ENCODE data around the gene NUDT19. TPM values are rescaled to one million over a fixed set of nuclear protein-coding genes. Genes with fewer than 3 reads are reported as not detected.
"Not testable (repeated sequence)": the region's sequence is repeated elsewhere in the genome, so short reads cannot be mapped to it uniquely, and the experiment has no call there.

NUDT19 gene
- 6.3 TPM for total RNA-seq

DNA sequence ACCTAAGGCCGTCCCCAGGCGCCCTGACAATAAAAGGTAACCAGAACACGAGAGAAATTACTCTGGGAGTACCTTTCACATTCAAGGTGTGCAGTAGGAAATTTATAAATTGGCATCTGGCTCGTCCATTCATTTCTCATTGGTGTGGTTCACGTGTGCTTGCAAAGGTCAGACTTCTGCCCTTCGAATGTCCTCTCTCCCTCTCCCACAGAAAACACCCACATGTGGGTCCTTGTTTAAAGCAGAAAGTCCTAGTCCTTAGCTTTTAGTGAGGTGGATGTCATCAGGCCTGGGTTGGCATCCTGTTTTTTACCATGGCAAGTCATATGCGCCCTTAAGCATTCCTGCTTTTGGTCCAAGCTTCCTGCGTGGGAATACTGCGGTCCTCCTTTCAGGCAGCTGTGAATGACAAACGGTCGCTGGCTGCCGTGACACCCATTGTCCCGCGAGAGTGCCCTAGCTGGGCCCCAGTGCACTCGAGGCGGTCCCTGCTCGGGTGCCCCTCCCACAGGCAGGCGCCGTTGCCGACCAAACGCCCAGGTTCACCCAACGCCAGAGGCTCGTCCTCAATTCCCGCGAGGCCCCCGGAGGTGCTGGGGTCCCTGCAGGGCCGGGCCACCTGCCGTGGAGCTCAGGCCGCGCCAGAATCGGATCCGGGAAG lies at the start of gene NUDT19:
TSS of gene NUDT19 (plus strand) at position 531 of the 661 bp plus-strand sequence. CDS start 140 bp downstream, outside the sequence.
- H3K36me3 ChIP-seq (ENCODE audit: control insufficient read depth in 3 of 3, insufficient read depth in 3 of 3, low read length in 3 of 3) = no peaks in the 10 kb centered on the region
- H3K27ac ChIP-seq (ENCODE audit: low read depth, low read length) = peak within 1 kb of the TSS; percentile 66
- H3K9me3 ChIP-seq (ENCODE audit: control insufficient read depth in 3 of 3, low read length in 3 of 3) = no peaks in the 10 kb centered on the region
- H3K27me3 ChIP-seq (ENCODE audit: control insufficient read depth in 3 of 3, insufficient read depth in 3 of 3, low read length in 3 of 3) = no peaks in the 10 kb centered on the region
- H3K4me1 ChIP-seq (ENCODE audit: control insufficient read depth in 3 of 3, insufficient read depth in 3 of 3, low read length in 3 of 3) = peaks cover 28 to 39% (median 38%) of the 10 kb centered on the region in 3 donors
- peak within 1 kb of the TSS; percentile 86 to 91 (median 89) for H3K4me3 ChIP-seq (ENCODE audit: low read length in 3 of 3)
- peak within 1 kb of the TSS; percentile 86 to 91 (median 90) for H3K9ac ChIP-seq (ENCODE audit: low read depth in 1 of 3, low read length in 3 of 3)

- H3K36me3 ChIP-seq (ENCODE audit: control insufficient read depth in 3 of 3, insufficient read depth in 3 of 3, low read length in 3 of 3) = peaks cover 53 to 77% (median 66%) of the 10 kb centered on the region in 3 donors
- no peak overlapping the region for H3K4me3 ChIP-seq (ENCODE audit: low read length in 3 of 3)
- no peaks in the 10 kb centered on the region for H3K27me3 ChIP-seq (ENCODE audit: control insufficient read depth in 3 of 3, insufficient read depth in 3 of 3, low read length in 3 of 3)
- no peaks in the 10 kb centered on the region for H3K9me3 ChIP-seq (ENCODE audit: control insufficient read depth in 3 of 3, low read length in 3 of 3)
- no peak overlapping the region for H3K9ac ChIP-seq (ENCODE audit: low read depth in 1 of 3, low read length in 3 of 3)
- no peak overlapping the region for H3K27ac ChIP-seq (ENCODE audit: low read depth, low read length)
- no peaks in the 10 kb centered on the region for H3K4me1 ChIP-seq (ENCODE audit: control insufficient read depth in 3 of 3, insufficient read depth in 3 of 3, low read length in 3 of 3)
Observed at GRCh38 chr19:32642771-32643170, 48.9 kb upstream of the NUDT19 start.

- peaks cover 11% of the 10 kb centered on the region in 3 donors for H3K4me1 ChIP-seq (ENCODE audit: control insufficient read depth in 3 of 3, insufficient read depth in 3 of 3, low read length in 3 of 3)
- H3K36me3 ChIP-seq (ENCODE audit: control insufficient read depth in 3 of 3, insufficient read depth in 3 of 3, low read length in 3 of 3) = peaks cover 32 to 52% (median 46%) of the 10 kb centered on the region in 3 donors
- no peak overlapping the region for H3K27ac ChIP-seq (ENCODE audit: low read depth, low read length)
- H3K27me3 ChIP-seq (ENCODE audit: control insufficient read depth in 3 of 3, insufficient read depth in 3 of 3, low read length in 3 of 3) = no peaks in the 10 kb centered on the region
- no peaks in the 10 kb centered on the region for H3K9me3 ChIP-seq (ENCODE audit: control insufficient read depth in 3 of 3, low read length in 3 of 3)
- H3K9ac ChIP-seq (ENCODE audit: low read depth in 1 of 3, low read length in 3 of 3) = no peak overlapping the region
- no peak overlapping the region for H3K4me3 ChIP-seq (ENCODE audit: low read length in 3 of 3)
Observed at GRCh38 chr19:32646556-32646955, 45.1 kb upstream of the NUDT19 start.

DNA sequence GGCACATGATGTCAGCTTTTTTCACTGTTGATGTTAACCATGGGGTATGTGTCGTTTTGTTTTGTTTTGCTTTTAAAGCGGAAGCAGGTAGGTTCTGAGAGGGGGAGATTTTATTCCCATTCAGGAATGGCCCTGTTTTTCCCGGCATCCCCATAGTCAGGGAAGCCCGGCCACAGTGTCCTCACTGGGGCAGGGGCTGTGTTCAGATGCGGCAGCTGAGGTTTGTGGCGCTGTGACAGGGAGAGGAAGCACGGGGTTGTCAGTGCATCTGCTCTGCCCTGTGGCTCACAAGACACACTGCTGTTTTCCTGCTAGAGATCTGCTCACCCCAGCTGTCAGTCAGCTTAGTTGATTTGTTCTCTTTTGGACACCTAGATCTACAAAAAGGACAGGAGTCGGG lies 44.3 kb upstream of the NUDT19 start:
- no peak overlapping the region for H3K27ac ChIP-seq (ENCODE audit: low read depth, low read length)
- no peaks in the 10 kb centered on the region for H3K27me3 ChIP-seq (ENCODE audit: control insufficient read depth in 3 of 3, insufficient read depth in 3 of 3, low read length in 3 of 3)
- H3K9ac ChIP-seq (ENCODE audit: low read depth in 1 of 3, low read length in 3 of 3) = peak overlapping the region in 1 of 3 donors; percentile 25
- H3K9me3 ChIP-seq (ENCODE audit: control insufficient read depth in 3 of 3, low read length in 3 of 3) = no peaks in the 10 kb centered on the region
- peaks cover 11 to 16% (median 15%) of the 10 kb centered on the region in 3 donors for H3K4me1 ChIP-seq (ENCODE audit: control insufficient read depth in 3 of 3, insufficient read depth in 3 of 3, low read length in 3 of 3)
- peaks cover 32 to 44% (median 39%) of the 10 kb centered on the region in 3 donors for H3K36me3 ChIP-seq (ENCODE audit: control insufficient read depth in 3 of 3, insufficient read depth in 3 of 3, low read length in 3 of 3)
- H3K4me3 ChIP-seq (ENCODE audit: low read length in 3 of 3) = no peak overlapping the region

GRCh38 chr19:32649751-32650150 lies 41.9 kb upstream of the NUDT19 start:
- H3K9me3 ChIP-seq (ENCODE audit: control insufficient read depth in 3 of 3, low read length in 3 of 3) = no peaks in the 10 kb centered on the region
- peaks cover 15 to 20% (median 16%) of the 10 kb centered on the region in 3 donors for H3K4me1 ChIP-seq (ENCODE audit: control insufficient read depth in 3 of 3, insufficient read depth in 3 of 3, low read length in 3 of 3)
- peak overlapping the region; percentile 55 for H3K27ac ChIP-seq (ENCODE audit: low read depth, low read length)
- H3K36me3 ChIP-seq (ENCODE audit: control insufficient read depth in 3 of 3, insufficient read depth in 3 of 3, low read length in 3 of 3) = peaks cover 13 to 27% (median 20%) of the 10 kb centered on the region in 3 donors
- H3K27me3 ChIP-seq (ENCODE audit: control insufficient read depth in 3 of 3, insufficient read depth in 3 of 3, low read length in 3 of 3) = no peaks in the 10 kb centered on the region
- H3K4me3 ChIP-seq (ENCODE audit: low read length in 3 of 3) = peak overlapping the region; percentile 15 to 56 (median 32)
- H3K9ac ChIP-seq (ENCODE audit: low read depth in 1 of 3, low read length in 3 of 3) = peak overlapping the region in 1 of 3 donors; percentile 45

DNA sequence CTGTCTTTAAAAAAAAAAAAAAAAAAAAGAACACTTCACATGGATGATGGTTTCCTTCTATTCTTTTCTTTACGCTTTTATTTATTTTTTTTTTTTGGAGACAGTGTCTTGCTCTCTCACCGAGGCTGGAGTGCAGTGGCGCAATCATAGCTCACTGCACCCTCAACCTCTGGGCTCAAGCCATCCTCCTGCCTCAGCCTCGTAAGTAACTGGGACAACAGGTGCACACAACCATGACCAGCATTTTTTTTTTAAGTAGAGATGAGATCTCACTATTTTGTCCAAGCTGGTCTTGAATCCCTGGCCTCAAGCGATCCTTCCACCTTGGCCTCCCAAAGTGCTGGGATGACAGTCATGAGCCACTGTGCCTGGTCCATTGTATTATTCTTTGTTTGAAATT lies 41.0 kb upstream of the NUDT19 start:
- Histone ChIP-seq H3K4me1 (ENCODE audit: control insufficient read depth in 3 of 3, insufficient read depth in 3 of 3, low read length in 3 of 3) (peaks cover 15 to 20% (median 16%) of the 10 kb centered on the region in 3 donors), H3K27ac (ENCODE audit: low read depth, low read length) (no peak overlapping the region), H3K36me3 (ENCODE audit: control insufficient read depth in 3 of 3, insufficient read depth in 3 of 3, low read length in 3 of 3) (peaks cover 13 to 34% (median 22%) of the 10 kb centered on the region in 3 donors), H3K9me3 (ENCODE audit: control insufficient read depth in 3 of 3, low read length in 3 of 3) (no peaks in the 10 kb centered on the region), H3K9ac (ENCODE audit: low read depth in 1 of 3, low read length in 3 of 3) (no peak overlapping the region), H3K27me3 (ENCODE audit: control insufficient read depth in 3 of 3, insufficient read depth in 3 of 3, low read length in 3 of 3) (no peaks in the 10 kb centered on the region), H3K4me3 (ENCODE audit: low read length in 3 of 3) (no peak overlapping the region)

GRCh38 chr19:32651729-32652140 lies 39.9 kb upstream of the NUDT19 start:
- H3K9ac ChIP-seq (ENCODE audit: low read depth in 1 of 3, low read length in 3 of 3) = no peak overlapping the region

GRCh38 chr19:32652331-32652730 lies 39.3 kb upstream of the NUDT19 start:
- not testable (repeated sequence) for H3K9ac ChIP-seq (ENCODE audit: low read depth in 1 of 3, low read length in 3 of 3); H3K9me3 ChIP-seq (ENCODE audit: control insufficient read depth in 3 of 3, low read length in 3 of 3); H3K27ac ChIP-seq (ENCODE audit: low read depth, low read length); H3K4me3 ChIP-seq (ENCODE audit: low read length in 3 of 3); H3K27me3 ChIP-seq (ENCODE audit: control insufficient read depth in 3 of 3, insufficient read depth in 3 of 3, low read length in 3 of 3)
- peaks cover 15 to 20% (median 16%) of the 10 kb centered on the region in 3 donors for H3K4me1 ChIP-seq (ENCODE audit: control insufficient read depth in 3 of 3, insufficient read depth in 3 of 3, low read length in 3 of 3)
- H3K36me3 ChIP-seq (ENCODE audit: control insufficient read depth in 3 of 3, insufficient read depth in 3 of 3, low read length in 3 of 3) = peaks cover 13 to 29% (median 20%) of the 10 kb centered on the region in 3 donors

More at GRCh38 chr19:32651729-32652140, 39.9 kb upstream of the NUDT19 start:
- peaks cover 15 to 20% (median 16%) of the 10 kb centered on the region in 3 donors for H3K4me1 ChIP-seq (ENCODE audit: control insufficient read depth in 3 of 3, insufficient read depth in 3 of 3, low read length in 3 of 3)
- peaks cover 14 to 35% (median 25%) of the 10 kb centered on the region in 3 donors for H3K36me3 ChIP-seq (ENCODE audit: control insufficient read depth in 3 of 3, insufficient read depth in 3 of 3, low read length in 3 of 3)
- H3K27ac ChIP-seq (ENCODE audit: low read depth, low read length) = no peak overlapping the region
- H3K27me3 ChIP-seq (ENCODE audit: control insufficient read depth in 3 of 3, insufficient read depth in 3 of 3, low read length in 3 of 3) = no peaks in the 10 kb centered on the region
- H3K9me3 ChIP-seq (ENCODE audit: control insufficient read depth in 3 of 3, low read length in 3 of 3) = no peaks in the 10 kb centered on the region
- no peak overlapping the region for H3K4me3 ChIP-seq (ENCODE audit: low read length in 3 of 3)

- H3K36me3 ChIP-seq (ENCODE audit: control insufficient read depth in 3 of 3, insufficient read depth in 3 of 3, low read length in 3 of 3) = peaks cover 9 to 24% (median 17%) of the 10 kb centered on the region in 3 donors
- no peak overlapping the region for H3K4me3 ChIP-seq (ENCODE audit: low read length in 3 of 3)
- H3K4me1 ChIP-seq (ENCODE audit: control insufficient read depth in 3 of 3, insufficient read depth in 3 of 3, low read length in 3 of 3) = peaks cover 15 to 20% (median 16%) of the 10 kb centered on the region in 3 donors
- H3K9ac ChIP-seq (ENCODE audit: low read depth in 1 of 3, low read length in 3 of 3) = no peak overlapping the region
- no peak overlapping the region for H3K27ac ChIP-seq (ENCODE audit: low read depth, low read length)
- no peaks in the 10 kb centered on the region for H3K27me3 ChIP-seq (ENCODE audit: control insufficient read depth in 3 of 3, insufficient read depth in 3 of 3, low read length in 3 of 3)
- H3K9me3 ChIP-seq (ENCODE audit: control insufficient read depth in 3 of 3, low read length in 3 of 3) = no peaks in the 10 kb centered on the region
Observed at GRCh38 chr19:32652894-32653598, 38.6 kb upstream of the NUDT19 start.

DNA sequence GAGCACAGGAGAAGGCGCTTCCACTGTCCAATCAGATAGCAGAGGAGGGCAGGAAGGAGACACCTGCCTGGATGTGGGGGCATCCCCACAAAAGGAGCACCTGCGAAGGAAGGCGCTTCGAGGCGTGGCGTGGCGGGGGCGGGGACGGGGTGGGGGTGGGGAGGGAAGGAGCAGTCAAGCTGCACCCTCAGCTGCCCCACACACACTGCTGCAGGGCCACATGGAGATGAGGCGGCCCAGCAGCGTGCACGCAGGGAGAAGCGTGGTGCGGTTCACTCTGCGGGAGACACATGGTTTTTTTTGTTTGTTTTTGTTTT lies 38.1 kb upstream of the NUDT19 start:
- no peak overlapping the region for H3K4me3 ChIP-seq (ENCODE audit: low read length in 3 of 3)
- H3K36me3 ChIP-seq (ENCODE audit: control insufficient read depth in 3 of 3, insufficient read depth in 3 of 3, low read length in 3 of 3) = peaks cover 6 to 20% (median 19%) of the 10 kb centered on the region in 3 donors
- H3K9ac ChIP-seq (ENCODE audit: low read depth in 1 of 3, low read length in 3 of 3) = no peak overlapping the region
- no peak overlapping the region for H3K27ac ChIP-seq (ENCODE audit: low read depth, low read length)
- peaks cover 15 to 20% (median 16%) of the 10 kb centered on the region in 3 donors for H3K4me1 ChIP-seq (ENCODE audit: control insufficient read depth in 3 of 3, insufficient read depth in 3 of 3, low read length in 3 of 3)
- H3K27me3 ChIP-seq (ENCODE audit: control insufficient read depth in 3 of 3, insufficient read depth in 3 of 3, low read length in 3 of 3) = no peaks in the 10 kb centered on the region
- no peaks in the 10 kb centered on the region for H3K9me3 ChIP-seq (ENCODE audit: control insufficient read depth in 3 of 3, low read length in 3 of 3)

Measured in skeletal muscle tissue (tissue), 4 donors.